GM18858 (cell line): ENCODE results near the gene LRRC27.

Experiments
- ATAC-seq: cut with Tn5 transposase; IDR thresholded peaks from one replicate; pipeline ENCODE4 v1.9.1; 2021; ENCODE audit not compliant: unreplicated experiment

LRRC27 gene

GRCh38 chr10:132421847-132422751 lies 90.1 kb downstream of the LRRC27 start:
- ATAC-seq: no peak

- no peak for ATAC-seq
These were observed 91.2 kb downstream of the LRRC27 start for GRCh38 chr10:132422903-132423825.

- ATAC-seq: no peak
These were observed 92.2 kb downstream of the LRRC27 start for GRCh38 chr10:132423966-132424861.

- ATAC-seq: no peak
These were observed 93.2 kb downstream of the LRRC27 start for GRCh38 chr10:132425029-132425756.

GRCh38 chr10:132425757-132426155 lies 93.8 kb downstream of the LRRC27 start:
- ATAC-seq: no peak

- no peak for ATAC-seq
These were observed 95.2 kb downstream of the LRRC27 start for GRCh38 chr10:132427006-132427771.

GRCh38 chr10:132427939-132428367 lies 96.0 kb downstream of the LRRC27 start:
- ATAC-seq: no peak

- ATAC-seq: no peak
These were observed 96.5 kb downstream of the LRRC27 start for GRCh38 chr10:132428486-132428995.
